K562 (cell line): ENCODE data around the gene NKAIN4. TPM values are rescaled to one million over a fixed set of nuclear protein-coding genes. Genes with fewer than 3 reads are reported as not detected.

ENCODE experiments used
- ATAC-seq: fragments of 200-7000 bp; cut with Tn5 transposase; 3 replicates; pipeline ENCODE4 v1.9.1; 2020; ENCODE audit warnings: moderate library complexity
- BruUV-seq: library from RNA; stranded (reverse); fragments of 400-500 nt; replicated peaks from 2 replicates; lab custom pipeline; 2021; lab: Mats Ljungman, UMichigan
- CTCF ChIA-PET: fragments of 300-600 bp; formaldehyde crosslinking; extraction: SDS; loops from one replicate; lab custom pipeline; 2021; ENCODE audit warnings: low intra/inter-chr PET ratio; lab: Yijun Ruan, JAX
- POLR2A ChIA-PET: fragments of 300-600, 350-650 bp; sonication (Branson Sonifier 250); formaldehyde crosslinking; extraction: SDS; loops from one replicate; lab custom pipeline; 2021; ENCODE audit warnings: antibody characterized with exemption, inconsistent platforms; lab: Yijun Ruan, JAX
- DNase-seq, 4 experiments: peaks; one replicate each; pipeline versions ENCODE4 v3.0.0 to v3.0.0-alpha.2; 2011 to 2018; ENCODE audit warnings: low spot score in 3 of 4, mixed read lengths in 3 of 4; ENCODE audit errors: extremely low read depth in 1 of 4
- FAIRE-seq: peaks from 2 replicates; lab custom pipeline; 2011; peaks lifted over from hg19 to GRCh38; lab: Jason Lieb, UNC
- H2AFZ ChIP-seq: 2 replicates; pipeline ENCODE4 v1.6.0; 2011; ENCODE audit warnings: low read depth, low read length, control low read depth, inconsistent platforms
- H3K27ac ChIP-seq: fragments of 200-600 bp; 3 replicates; pipeline ENCODE4 v1.8.0; 2011; ENCODE audit warnings: low read depth, mild to moderate bottlenecking, control low read depth, inconsistent platforms, low read length, moderate library complexity, mixed read lengths; ENCODE audit errors: extremely low read depth
- H3K27me3 ChIP-seq, 2 experiments: fragments of 300-600 bp in 1 of 2; 2 replicates in 1 of 2; 3 replicates in 1 of 2; pipeline versions ENCODE4 v1.6.0 to v1.8.0; 2011; ENCODE audit warnings: inconsistent platforms in 2 of 2, low read length in 2 of 2, mild to moderate bottlenecking in 1 of 2, mixed read lengths in 1 of 2, moderate library complexity in 1 of 2; ENCODE audit not compliant: control insufficient read depth in 2 of 2, insufficient read depth in 2 of 2
- H3K36me3 ChIP-seq: fragments of 300-600 bp; 3 replicates; pipeline ENCODE4 v1.8.0; 2011; ENCODE audit warnings: mild to moderate bottlenecking, low read length, inconsistent platforms; ENCODE audit not compliant: control insufficient read depth, insufficient read depth
- H3K4me1 ChIP-seq, 2 experiments: fragments of 200-600 bp in 1 of 2; replicated peaks in 1 of 2; 2 replicates in 1 of 2; 3 replicates in 1 of 2; pipeline versions ENCODE4 v1.5.1 to v1.8.0; 2011; ENCODE audit warnings: inconsistent platforms in 2 of 2, low read length in 2 of 2, mild to moderate bottlenecking in 1 of 2, mixed read lengths in 1 of 2, moderate library complexity in 1 of 2; ENCODE audit not compliant: control insufficient read depth in 2 of 2, insufficient read depth in 2 of 2
- H3K4me2 ChIP-seq: 2 replicates; pipeline ENCODE4 v1.6.1; 2011; ENCODE audit warnings: low read length, control low read depth, inconsistent platforms, mixed read lengths; ENCODE audit not compliant: insufficient read depth
- H3K4me3 ChIP-seq: fragments of 200-600 bp; sonication (generic), shearing (Covaris generic); 2 replicates; pipeline ENCODE4 v1.5.1; 2016; ENCODE audit warnings: control low read depth, inconsistent platforms
- H3K79me2 ChIP-seq: fragments of 200-600 bp; 3 replicates; pipeline ENCODE4 v1.8.0; 2011; ENCODE audit warnings: low read length, inconsistent platforms; ENCODE audit not compliant: control insufficient read depth, insufficient read depth
- H3K9ac ChIP-seq, 2 experiments: 2 replicates each; pipeline versions ENCODE4 v1.6.0 to v1.6.1; 2011; ENCODE audit warnings: low read depth in 2 of 2, low read length in 2 of 2, control low read depth in 1 of 2, inconsistent platforms in 1 of 2, mild to moderate bottlenecking in 1 of 2, mixed read lengths in 1 of 2; ENCODE audit not compliant: insufficient read depth in 1 of 2
- H3K9me1 ChIP-seq: one replicate; pipeline ENCODE4 v1.6.0; 2011; ENCODE audit warnings: inconsistent platforms, mild to moderate bottlenecking, low read length, moderate library complexity; ENCODE audit not compliant: control insufficient read depth, insufficient read depth
- H3K9me3 ChIP-seq: replicated peaks from 2 replicates; pipeline ENCODE4 v1.5.1; 2011; ENCODE audit warnings: low read depth, low read length, inconsistent platforms; ENCODE audit not compliant: control insufficient read depth, insufficient read depth
- H4K20me1 ChIP-seq: replicated peaks from 2 replicates; pipeline ENCODE4 v1.6.1; 2011; ENCODE audit warnings: low read length, inconsistent platforms, mixed read lengths; ENCODE audit not compliant: control insufficient read depth, insufficient read depth
- CBX1 ChIP-seq: sonication (generic); IDR thresholded peaks from 2 replicates; pipeline ENCODE4 v1.6.1; 2016; ENCODE audit warnings: antibody characterized with exemption, low read depth, mild to moderate bottlenecking
- FOS ChIP-seq: IDR thresholded peaks from 3 replicates; pipeline ENCODE4 v1.6.1; 2011; ENCODE audit not compliant: insufficient read length; ENCODE audit errors: extremely low read depth
- IRF2 ChIP-seq: sonication (generic); formaldehyde crosslinking; IDR thresholded peaks from 2 replicates; pipeline ENCODE4 v1.8.1; 2022; ENCODE audit warnings: mild to moderate bottlenecking, missing genetic modification reagents
- JUN ChIP-seq, 2 experiments: sonication (generic) in 1 of 2; formaldehyde crosslinking in 1 of 2; IDR thresholded peaks; 2 replicates each; pipeline versions ENCODE4 v1.6.1 to v1.8.0; 2012 to 2022; ENCODE audit warnings: borderline replicate concordance in 2 of 2, mild to moderate bottlenecking in 2 of 2, improper control_type of control experiment in 1 of 2, low read depth in 1 of 2, low read length in 1 of 2, missing genetic modification reagents in 1 of 2
- LEF1 ChIP-seq: fragments of 450-650 bp; IDR thresholded peaks from 2 replicates; pipeline ENCODE4 v1.6.1; 2016; ENCODE audit warnings: mild to moderate bottlenecking
- MAFG ChIP-seq: fragments of 450-650 bp; conservative IDR thresholded peaks from 2 replicates; pipeline ENCODE4 v1.6.1; 2016; ENCODE audit warnings: missing genetic modification characterization, missing compliant biosample characterization
- NCOA1 ChIP-seq: fragments of 450-650 bp; IDR thresholded peaks from 2 replicates; pipeline ENCODE4 v1.6.1; 2016; ENCODE audit warnings: low read depth
- NFE2 ChIP-seq: IDR thresholded peaks from 2 replicates; pipeline ENCODE4 v1.6.1; 2014; ENCODE audit warnings: antibody characterized with exemption, low read depth
- PRPF4 ChIP-seq: fragments of 200-400 bp; formaldehyde crosslinking; IDR thresholded peaks from one replicate; pipeline ENCODE4 v1.6.1; 2017; ENCODE audit warnings: low read length, low read depth, mild to moderate bottlenecking; ENCODE audit not compliant: insufficient read depth, poor library complexity, severe bottlenecking
- PYGO2 ChIP-seq: fragments of 450-650 bp; IDR thresholded peaks from 2 replicates; pipeline ENCODE4 v1.6.1; 2016; ENCODE audit warnings: mild to moderate bottlenecking, missing genetic modification characterization, moderate library complexity, missing compliant biosample characterization
- SRSF3 ChIP-seq: fragments of 200-400 bp; formaldehyde crosslinking; IDR thresholded peaks from 2 replicates; pipeline ENCODE4 v1.6.1; 2016; ENCODE audit warnings: mild to moderate bottlenecking, low read length, moderate library complexity; ENCODE audit not compliant: insufficient read depth
- ZNF316 ChIP-seq: fragments of 450-650 bp; IDR thresholded peaks from 2 replicates; pipeline ENCODE4 v1.6.1; 2016
- ZNF830 ChIP-seq: fragments of 250-450 bp; sonication (Bioruptor Pico); IDR thresholded peaks from 2 replicates; pipeline ENCODE4 v1.5.0; 2021; ENCODE audit warnings: mild to moderate bottlenecking
- WGBS: fragments of 100-300 bp; shearing (Covaris generic); methylation state at CpG from one replicate; pipeline ENCODE4 v1.1.6; 2016; ENCODE audit warnings: low coverage, mixed read lengths; ENCODE audit not compliant: insufficient coverage; ENCODE audit errors: missing lambda C conversion rate; 5-methylcytosine and 5-hydroxymethylcytosine counted together
- in situ Hi-C: fragments of 300-500 bp; cut with MboI; formaldehyde crosslinking; loops from 4 replicates; pipeline ENCODE4 v1.15.0; 2018; ENCODE audit warnings: inconsistent platforms, mixed read lengths
- intact Hi-C: fragments of 100-400 bp; cut with micrococcal nuclease; formaldehyde crosslinking; loops from 2 replicates; pipeline ENCODE4 v1.14.2; 2022
- polyA plus RNA-seq, 8 experiments: library from polyadenylated mRNA; depleted of rRNA in 4 of 8; stranded (reverse) in 5 of 8; unstranded in 3 of 8; fragments of >200 nt; fragmentation: Nextera tagmentation in 2 of 8; fragmentation: Illumina TruSeq in 1 of 8; extraction: Ambion mirVana in 2 of 8; extraction: Trizol in 1 of 8; gene quantifications; 2 replicates each; pipeline versions ENCODE4 v1.2.1 to v1.2.3, GENCODE V29; 2011 to 2014; ENCODE audit warnings: inconsistent platforms in 1 of 8, missing spikeins in 1 of 8
- total RNA-seq, 7 experiments: library from RNA; depleted of rRNA in 6 of 7; stranded (reverse); fragments of >200 nt in 6 of 7; fragmentation: Illumina TruSeq in 2 of 7; extraction: Trizol in 2 of 7; gene quantifications; 2 replicates each; pipeline versions ENCODE4 v1.2.1 to v1.2.3, GENCODE V29; 2011 to 2021; ENCODE audit warnings: low replicate concordance in 1 of 7
- TF ChIP-seq, protein P1 (sequence below): sonication (generic); formaldehyde crosslinking; IDR thresholded peaks from 2 replicates; pipeline ENCODE4 v1.8.0; 2023; ENCODE audit warnings: mild to moderate bottlenecking, missing genetic modification reagents
- TF ChIP-seq, protein P2 (sequence below), 2 experiments: fragments of 200-800 bp in 1 of 2; sonication (Bioruptor generic) in 1 of 2; sonication (generic) in 1 of 2; formaldehyde crosslinking in 1 of 2; IDR thresholded peaks in 1 of 2; conservative IDR thresholded peaks in 1 of 2; 2 replicates each; pipeline versions ENCODE4 v1.5.0 to v1.6.1; 2016 to 2020; ENCODE audit warnings: missing compliant biosample characterization in 1 of 2, missing genetic modification characterization in 1 of 2, missing genetic modification reagents in 1 of 2
- TF ChIP-seq, protein P3 (sequence below), 2 experiments: fragments of 150-350 bp in 1 of 2; IDR thresholded peaks; 2 replicates each; pipeline ENCODE4 v1.6.1; 2012 to 2016; ENCODE audit warnings: low read depth in 2 of 2, low read length in 2 of 2, mild to moderate bottlenecking in 1 of 2, moderate library complexity in 1 of 2

The NKAIN4 gene
- total and polyA plus RNA-seq, 9 of the 15 experiments (the other 6 are each of a cell fraction or from before 2014, with no cell fraction given) = not detected

DNA sequence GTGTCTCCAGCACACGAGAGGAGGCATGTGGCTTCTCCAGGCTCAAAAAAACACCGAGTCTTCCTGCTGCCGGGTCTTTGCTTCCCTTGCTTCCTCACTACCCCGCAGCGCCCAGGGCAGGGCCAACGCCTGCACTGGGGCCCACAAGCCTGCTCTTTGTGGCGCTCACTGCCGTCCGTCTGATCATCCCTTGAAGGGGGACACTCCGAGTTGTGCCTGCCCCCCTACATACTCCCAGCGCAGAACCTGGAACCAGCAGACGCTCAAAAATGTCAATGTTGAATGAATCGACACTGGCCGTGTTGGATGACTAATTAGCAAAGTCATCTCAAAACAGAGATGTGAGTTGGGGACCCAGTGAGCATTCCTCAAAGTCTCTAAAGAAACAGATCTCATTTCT is 10.3 kb upstream of the NKAIN4 start:
- H2AFZ ChIP-seq = peak overlapping the region; percentile 33
- BruUV-seq = no TSS peak
- POLR2A ChIA-PET = interaction anchor here (0.7 to 1.1 kb wide), 2 partner anchors 23 to 66 kb away, joined by 3 read pairs; no protein-coding TSS in a partner anchor
- no peak overlapping the region for H3K4me2 ChIP-seq
- intact Hi-C loops = no loop called here
- peaks cover 11 to 24% of the 10 kb centered on the region in 2 experiments for H3K4me1 ChIP-seq
- H4K20me1 ChIP-seq = 0 out of 2 replicates have a peak, but pooled peaks cover 7% of the 10 kb centered on the region
- 32% methylated on average over 10 of the region's 14 CpGs for WGBS
- no peaks in the 10 kb centered on the region for H3K9me3 ChIP-seq
- peak in 1 of 4 experiments; percentile 13 for DNase-seq
- no peaks in the 10 kb centered on the region for H3K36me3 ChIP-seq
- H3K27ac ChIP-seq = no peak overlapping the region
- FAIRE-seq = peak; percentile 32
- in situ Hi-C loops = no loop called here
- no peaks in the 10 kb centered on the region for H3K79me2 ChIP-seq
- H3K4me3 ChIP-seq = no peak overlapping the region
- no peaks in the 10 kb centered on the region for H3K9me1 ChIP-seq
- CTCF ChIA-PET = no interaction called here
- H3K9ac ChIP-seq = peak overlapping the region in 1 of 2 experiments; percentile 52; a peak in 1 of 4 replicates
- peaks cover 18 to 54% of the 10 kb centered on the region in 2 experiments for H3K27me3 ChIP-seq
- ATAC-seq = peak; percentile 18; the same call in 2 of the 3 replicates
- TF ChIP-seq MAFG = peak; percentile 64
- TF ChIP-seq PRPF4 = no peak
- TF ChIP-seq ZNF316 = peak; percentile 31; the same call in 1 of the 2 replicates
- TF ChIP-seq ZNF830 (CRISPR knock-in tag) = no peak
- peak; percentile 30; the same call in 1 of the 2 replicates for TF ChIP-seq NFE2
- no peak for TF ChIP-seq FOS
- TF ChIP-seq LEF1 = no peak
- TF ChIP-seq CBX1 = no peak
- TF ChIP-seq NCOA1 = no peak
- TF ChIP-seq PYGO2 (tag) = no peak
- TF ChIP-seq, protein P1, sequence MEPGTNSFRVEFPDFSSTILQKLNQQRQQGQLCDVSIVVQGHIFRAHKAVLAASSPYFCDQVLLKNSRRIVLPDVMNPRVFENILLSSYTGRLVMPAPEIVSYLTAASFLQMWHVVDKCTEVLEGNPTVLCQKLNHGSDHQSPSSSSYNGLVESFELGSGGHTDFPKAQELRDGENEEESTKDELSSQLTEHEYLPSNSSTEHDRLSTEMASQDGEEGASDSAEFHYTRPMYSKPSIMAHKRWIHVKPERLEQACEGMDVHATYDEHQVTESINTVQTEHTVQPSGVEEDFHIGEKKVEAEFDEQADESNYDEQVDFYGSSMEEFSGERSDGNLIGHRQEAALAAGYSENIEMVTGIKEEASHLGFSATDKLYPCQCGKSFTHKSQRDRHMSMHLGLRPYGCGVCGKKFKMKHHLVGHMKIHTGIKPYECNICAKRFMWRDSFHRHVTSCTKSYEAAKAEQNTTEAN = no peak
- no peak for TF ChIP-seq IRF2 (CRISPR knock-in tag)
- TF ChIP-seq SRSF3 = no peak
- TF ChIP-seq, protein P2, sequence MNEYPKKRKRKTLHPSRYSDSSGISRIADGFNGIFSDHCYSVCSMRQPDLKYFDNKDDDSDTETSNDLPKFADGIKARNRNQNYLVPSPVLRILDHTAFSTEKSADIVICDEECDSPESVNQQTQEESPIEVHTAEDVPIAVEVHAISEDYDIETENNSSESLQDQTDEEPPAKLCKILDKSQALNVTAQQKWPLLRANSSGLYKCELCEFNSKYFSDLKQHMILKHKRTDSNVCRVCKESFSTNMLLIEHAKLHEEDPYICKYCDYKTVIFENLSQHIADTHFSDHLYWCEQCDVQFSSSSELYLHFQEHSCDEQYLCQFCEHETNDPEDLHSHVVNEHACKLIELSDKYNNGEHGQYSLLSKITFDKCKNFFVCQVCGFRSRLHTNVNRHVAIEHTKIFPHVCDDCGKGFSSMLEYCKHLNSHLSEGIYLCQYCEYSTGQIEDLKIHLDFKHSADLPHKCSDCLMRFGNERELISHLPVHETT (CRISPR knock-in tag; conservative IDR thresholded peaks at IDR 0.05 in 1 of 2, IDR thresholded peaks at IDR 0.05 in 1 of 2) = no peak
- TF ChIP-seq, protein P3, sequence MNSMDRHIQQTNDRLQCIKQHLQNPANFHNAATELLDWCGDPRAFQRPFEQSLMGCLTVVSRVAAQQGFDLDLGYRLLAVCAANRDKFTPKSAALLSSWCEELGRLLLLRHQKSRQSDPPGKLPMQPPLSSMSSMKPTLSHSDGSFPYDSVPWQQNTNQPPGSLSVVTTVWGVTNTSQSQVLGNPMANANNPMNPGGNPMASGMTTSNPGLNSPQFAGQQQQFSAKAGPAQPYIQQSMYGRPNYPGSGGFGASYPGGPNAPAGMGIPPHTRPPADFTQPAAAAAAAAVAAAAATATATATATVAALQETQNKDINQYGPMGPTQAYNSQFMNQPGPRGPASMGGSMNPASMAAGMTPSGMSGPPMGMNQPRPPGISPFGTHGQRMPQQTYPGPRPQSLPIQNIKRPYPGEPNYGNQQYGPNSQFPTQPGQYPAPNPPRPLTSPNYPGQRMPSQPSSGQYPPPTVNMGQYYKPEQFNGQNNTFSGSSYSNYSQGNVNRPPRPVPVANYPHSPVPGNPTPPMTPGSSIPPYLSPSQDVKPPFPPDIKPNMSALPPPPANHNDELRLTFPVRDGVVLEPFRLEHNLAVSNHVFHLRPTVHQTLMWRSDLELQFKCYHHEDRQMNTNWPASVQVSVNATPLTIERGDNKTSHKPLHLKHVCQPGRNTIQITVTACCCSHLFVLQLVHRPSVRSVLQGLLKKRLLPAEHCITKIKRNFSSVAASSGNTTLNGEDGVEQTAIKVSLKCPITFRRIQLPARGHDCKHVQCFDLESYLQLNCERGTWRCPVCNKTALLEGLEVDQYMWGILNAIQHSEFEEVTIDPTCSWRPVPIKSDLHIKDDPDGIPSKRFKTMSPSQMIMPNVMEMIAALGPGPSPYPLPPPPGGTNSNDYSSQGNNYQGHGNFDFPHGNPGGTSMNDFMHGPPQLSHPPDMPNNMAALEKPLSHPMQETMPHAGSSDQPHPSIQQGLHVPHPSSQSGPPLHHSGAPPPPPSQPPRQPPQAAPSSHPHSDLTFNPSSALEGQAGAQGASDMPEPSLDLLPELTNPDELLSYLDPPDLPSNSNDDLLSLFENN (IDR thresholded peaks at IDR 0.05; ENCODE audit: low read depth in 2 of 2, low read length in 2 of 2) = no peak
- no peak for TF ChIP-seq JUN (IDR thresholded peaks at IDR 0.05; ENCODE audit: borderline replicate concordance, low read depth, low read length)
- no peak for TF ChIP-seq JUN (CRISPR knock-in tag; IDR thresholded peaks at IDR 0.05; ENCODE audit: borderline replicate concordance)
